GM20000 (cell line): ENCODE measurements around the gene MMEL1.

Experiments
- DNase-seq: peaks from one replicate; pipeline ENCODE4 v3.0.0; 2012; ENCODE audit warnings: low spot score
- CTCF ChIP-seq: IDR thresholded peaks from 2 replicates; pipeline ENCODE4 v1.5.1; 2012; ENCODE audit warnings: mild to moderate bottlenecking, control low read depth; ENCODE audit errors: extremely low read depth, missing control alignments

MMEL1 gene

GRCh38 chr1:2547210-2548067 is 85.4 kb downstream of the MMEL1 start:
- TF ChIP-seq CTCF: no peak
- DNase-seq: peak; percentile 80

GRCh38 chr1:2546515-2547209 is 86.2 kb downstream of the MMEL1 start:
- no peak for TF ChIP-seq CTCF

GRCh38 chr1:2545754-2546514 is 86.9 kb downstream of the MMEL1 start:
- peak; percentile 98 for DNase-seq
- TF ChIP-seq CTCF: no peak

More at GRCh38 chr1:2546515-2547209, 86.2 kb downstream of the MMEL1 start:
- peak; percentile 92 for DNase-seq

GRCh38 chr1:2544875-2545640 is 87.8 kb downstream of the MMEL1 start:
- DNase-seq: no peak
- TF ChIP-seq CTCF: no peak

GRCh38 chr1:2544093-2544874 is 88.5 kb downstream of the MMEL1 start:
- DNase-seq: no peak
- TF ChIP-seq CTCF: no peak

- no peak for TF ChIP-seq CTCF
- DNase-seq: no peak
Measured at GRCh38 chr1:2543543-2544092, 89.2 kb downstream of the MMEL1 start.
